Vagina (tissue), 2 donors: ENCODE data around the gene NUMB. TPM values are rescaled to one million over a fixed set of nuclear protein-coding genes. Genes with fewer than 3 reads are reported as not detected.

Source experiments
- DNase-seq, 2 donors: peaks; one replicate each; pipeline ENCODE4 v3.0.0-alpha.2; 2017; ENCODE audit errors: extremely low spot score in 2 of 2
- H3K27ac ChIP-seq: fragments of 200-600 bp; sonication (generic); one replicate; pipeline ENCODE4 v1.5.1; 2019
- H3K27me3 ChIP-seq: fragments of 200-600 bp; sonication (generic); one replicate; pipeline ENCODE4 v1.5.1; 2019
- H3K36me3 ChIP-seq, 2 donors: fragments of 200-600 bp; sonication (generic); one replicate each; pipeline ENCODE4 v1.5.1; 2017 to 2019
- H3K4me1 ChIP-seq: fragments of 200-600 bp; sonication (generic); one replicate; pipeline ENCODE4 v1.5.1; 2019
- H3K4me3 ChIP-seq, 2 donors: fragments of 200-600 bp; sonication (generic); 1 replicate in 1 of 2; 2 replicates in 1 of 2; pipeline ENCODE4 v1.5.1; 2016 to 2019
- H3K9me3 ChIP-seq: fragments of 200-600 bp; sonication (generic); one replicate; pipeline ENCODE4 v1.5.1; 2019
- POLR2A ChIP-seq, 2 donors: fragments of 450-650 bp; IDR thresholded peaks; one replicate each; pipeline ENCODE4 v1.6.1; 2017; ENCODE audit warnings: antibody characterized with exemption in 2 of 2, mild to moderate bottlenecking in 2 of 2, moderate library complexity in 2 of 2
- POLR2AphosphoS5 ChIP-seq, 2 donors: sonication (generic); formaldehyde crosslinking; IDR thresholded peaks; one replicate each; pipeline ENCODE4 v1.9.0; 2017; ENCODE audit warnings: antibody characterized with exemption in 2 of 2, mild to moderate bottlenecking in 2 of 2, low read depth in 1 of 2; ENCODE audit not compliant: insufficient read depth in 1 of 2
- intact Hi-C: fragments of 100-400 bp; cut with DNase I; formaldehyde crosslinking; loops from one replicate; pipeline ENCODE4 v1.15.1; 2023
- total RNA-seq: library from RNA; depleted of rRNA; stranded (reverse); fragments of >200 nt; gene quantifications from one replicate; pipeline ENCODE4 v1.2.3, GENCODE V29; 2016
- TF ChIP-seq, protein P1 (sequence below), 3 experiments: fragments of 450-650 bp in 2 of 3; fragments of 200-600 bp in 1 of 3; sonication (generic) in 1 of 3; IDR thresholded peaks; one replicate each; pipeline ENCODE4 v1.5.1; 2017 to 2019; ENCODE audit warnings: antibody characterized with exemption in 3 of 3, mild to moderate bottlenecking in 2 of 3, moderate library complexity in 2 of 3

NUMB gene
- total RNA-seq, 1 donor from 2014 or later: 48.1 TPM

DNA sequence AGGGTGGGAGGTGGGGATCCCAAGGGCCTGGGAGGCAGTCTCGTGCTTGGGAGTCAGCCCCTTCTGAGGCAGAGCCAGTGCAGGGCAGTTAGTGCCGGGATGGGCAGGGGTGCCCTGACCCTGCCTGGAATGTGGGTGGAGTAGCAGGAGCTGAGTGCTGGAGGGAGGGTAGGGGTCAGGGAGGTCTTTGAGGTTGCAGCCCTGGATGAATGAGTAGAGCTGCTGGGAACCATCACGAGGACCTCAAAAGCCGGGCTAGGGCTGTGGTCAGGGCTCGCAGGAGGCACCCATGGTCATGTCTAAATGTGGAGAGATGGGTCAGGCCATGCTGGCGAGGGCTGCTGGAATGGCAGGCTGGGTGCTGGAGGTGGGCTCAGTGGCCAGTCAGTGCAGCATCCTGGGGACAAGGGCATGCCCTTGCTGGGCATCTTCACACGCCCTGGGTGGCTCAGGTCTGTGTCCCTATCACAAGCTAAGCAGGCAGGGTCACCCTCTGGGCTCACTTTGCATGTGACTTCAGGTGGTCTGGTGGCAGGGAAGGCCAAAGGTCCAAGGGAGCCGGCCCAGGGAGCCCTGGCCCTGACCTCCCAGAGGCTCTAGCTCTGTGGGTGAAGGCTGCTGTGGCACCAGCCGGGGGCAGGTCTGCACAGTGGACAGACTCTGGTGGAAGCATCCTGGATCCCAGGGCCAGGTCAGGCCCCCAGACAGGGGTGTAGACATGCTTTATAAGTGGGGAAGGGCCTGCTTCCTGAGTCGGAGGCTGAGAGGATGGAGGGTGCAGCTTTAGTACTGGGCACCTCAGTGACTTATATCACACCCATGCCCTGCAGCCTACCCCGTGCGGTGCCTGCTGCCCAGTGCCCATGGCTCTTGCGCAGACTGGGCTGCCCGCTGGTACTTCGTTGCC lies 196.6 kb downstream of the NUMB start:
- intact Hi-C loops: no loop called here
- Histone ChIP-seq H3K4me1 (no peaks in the 10 kb centered on the region), H3K9me3 (no peaks in the 10 kb centered on the region), H3K4me3 (no peak overlapping the region), H3K27ac (no peak overlapping the region), H3K27me3 (no peaks in the 10 kb centered on the region), H3K36me3 (no peaks in the 10 kb centered on the region)
- DNase-seq: peak in 1 of 2 donors; percentile 88
- TF ChIP-seq, protein P1, sequence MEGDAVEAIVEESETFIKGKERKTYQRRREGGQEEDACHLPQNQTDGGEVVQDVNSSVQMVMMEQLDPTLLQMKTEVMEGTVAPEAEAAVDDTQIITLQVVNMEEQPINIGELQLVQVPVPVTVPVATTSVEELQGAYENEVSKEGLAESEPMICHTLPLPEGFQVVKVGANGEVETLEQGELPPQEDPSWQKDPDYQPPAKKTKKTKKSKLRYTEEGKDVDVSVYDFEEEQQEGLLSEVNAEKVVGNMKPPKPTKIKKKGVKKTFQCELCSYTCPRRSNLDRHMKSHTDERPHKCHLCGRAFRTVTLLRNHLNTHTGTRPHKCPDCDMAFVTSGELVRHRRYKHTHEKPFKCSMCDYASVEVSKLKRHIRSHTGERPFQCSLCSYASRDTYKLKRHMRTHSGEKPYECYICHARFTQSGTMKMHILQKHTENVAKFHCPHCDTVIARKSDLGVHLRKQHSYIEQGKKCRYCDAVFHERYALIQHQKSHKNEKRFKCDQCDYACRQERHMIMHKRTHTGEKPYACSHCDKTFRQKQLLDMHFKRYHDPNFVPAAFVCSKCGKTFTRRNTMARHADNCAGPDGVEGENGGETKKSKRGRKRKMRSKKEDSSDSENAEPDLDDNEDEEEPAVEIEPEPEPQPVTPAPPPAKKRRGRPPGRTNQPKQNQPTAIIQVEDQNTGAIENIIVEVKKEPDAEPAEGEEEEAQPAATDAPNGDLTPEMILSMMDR (IDR thresholded peaks at IDR 0.05): no peak
- no peak for TF ChIP-seq POLR2AphosphoS5 (IDR thresholded peaks at IDR 0.05; ENCODE audit: insufficient read depth in 1 of 2, low read depth in 1 of 2)
- TF ChIP-seq POLR2A (IDR thresholded peaks at IDR 0.05): no peak

GRCh38 chr14:73261075-73261474 lies 197.3 kb downstream of the NUMB start:
- H3K27ac ChIP-seq: no peak overlapping the region
- no peaks in the 10 kb centered on the region for H3K36me3 ChIP-seq
- intact Hi-C loops: no loop called here
- no peaks in the 10 kb centered on the region for H3K27me3 ChIP-seq
- no peaks in the 10 kb centered on the region for H3K9me3 ChIP-seq
- H3K4me1 ChIP-seq: no peaks in the 10 kb centered on the region
- TF ChIP-seq POLR2AphosphoS5 (IDR thresholded peaks at IDR 0.05; ENCODE audit: insufficient read depth in 1 of 2, low read depth in 1 of 2) (no peak), POLR2A (IDR thresholded peaks at IDR 0.05) (no peak)
- TF ChIP-seq, protein P1 (IDR thresholded peaks at IDR 0.05): no peak
- H3K4me3 ChIP-seq: no peak overlapping the region
- peak in 1 of 2 donors; percentile 92 for DNase-seq

GRCh38 chr14:73260574-73260973 lies 197.8 kb downstream of the NUMB start:
- TF ChIP-seq POLR2A (IDR thresholded peaks at IDR 0.05): no peak
- TF ChIP-seq, protein P1 (IDR thresholded peaks at IDR 0.05): no peak
- TF ChIP-seq POLR2AphosphoS5 (IDR thresholded peaks at IDR 0.05; ENCODE audit: insufficient read depth in 1 of 2, low read depth in 1 of 2): no peak
- intact Hi-C loops: no loop called here
- no peak for DNase-seq

GRCh38 chr14:73259837-73260236 lies 198.5 kb downstream of the NUMB start:
- Histone ChIP-seq H3K9me3 (no peaks in the 10 kb centered on the region), H3K4me1 (no peaks in the 10 kb centered on the region), H3K4me3 (no peak overlapping the region), H3K27ac (no peak overlapping the region), H3K27me3 (no peaks in the 10 kb centered on the region), H3K36me3 (no peaks in the 10 kb centered on the region)
- TF ChIP-seq, protein P1 (IDR thresholded peaks at IDR 0.05): no peak
- TF ChIP-seq POLR2A (IDR thresholded peaks at IDR 0.05) (no peak), POLR2AphosphoS5 (IDR thresholded peaks at IDR 0.05; ENCODE audit: insufficient read depth in 1 of 2, low read depth in 1 of 2) (no peak)
- intact Hi-C loops: no loop called here
- DNase-seq: no peak

More at GRCh38 chr14:73260574-73260973, 197.8 kb downstream of the NUMB start:
- H3K27me3 ChIP-seq: no peaks in the 10 kb centered on the region
- H3K4me3 ChIP-seq: no peak overlapping the region
- H3K4me1 ChIP-seq: no peaks in the 10 kb centered on the region
- H3K36me3 ChIP-seq: no peaks in the 10 kb centered on the region
- no peaks in the 10 kb centered on the region for H3K9me3 ChIP-seq
- H3K27ac ChIP-seq: no peak overlapping the region
